HepG2 (cell line): Measurements from ENCODE around the gene ID3. TPM values are rescaled to one million over a fixed set of nuclear protein-coding genes. Genes with fewer than 3 reads are reported as not detected.
A peak's percentile ranks its signal among the peaks of the same experiment; 100 is the strongest.

Source experiments
- ARID5B ChIP-seq: IDR thresholded peaks from 2 replicates; pipeline ENCODE4 v1.4.0; 2020; ENCODE audit warnings: mild to moderate bottlenecking, missing genetic modification reagents
- ETV5 ChIP-seq: IDR thresholded peaks from 2 replicates; pipeline ENCODE4 v1.6.1; 2018; ENCODE audit warnings: missing biosample characterization, missing genetic modification reagents, inconsistent platforms, borderline replicate concordance
- FUBP1 ChIP-seq: sonication (generic); formaldehyde crosslinking; IDR thresholded peaks from 2 replicates; pipeline ENCODE4 v1.5.1; 2020; ENCODE audit warnings: missing genetic modification reagents, mild to moderate bottlenecking, borderline replicate concordance
- GRHL1 ChIP-seq: sonication (generic); formaldehyde crosslinking; conservative IDR thresholded peaks from 2 replicates; pipeline ENCODE4 v1.8.0; 2022; ENCODE audit warnings: missing genetic modification reagents
- GTF3A ChIP-seq: sonication (generic); formaldehyde crosslinking; conservative IDR thresholded peaks from 2 replicates; pipeline ENCODE4 v1.4.0; 2020; ENCODE audit warnings: mild to moderate bottlenecking, missing genetic modification reagents
- MBNL3 ChIP-seq: fragments of 250-450 bp; sonication (Bioruptor Pico); conservative IDR thresholded peaks from 2 replicates; pipeline ENCODE4 v1.8.0; 2022; ENCODE audit warnings: mild to moderate bottlenecking, inconsistent platforms
- PBX2 ChIP-seq: IDR thresholded peaks from 2 replicates; pipeline ENCODE4 v1.6.1; 2016; ENCODE audit warnings: control low read depth
- RFXAP ChIP-seq: sonication (generic); formaldehyde crosslinking; IDR thresholded peaks from 2 replicates; pipeline ENCODE4 v1.4.0; 2020; ENCODE audit warnings: missing genetic modification reagents, borderline replicate concordance
- SMARCE1 ChIP-seq: fragments of 450-650 bp; IDR thresholded peaks from 2 replicates; pipeline ENCODE4 v1.6.1; 2017; ENCODE audit warnings: borderline replicate concordance
- SRY ChIP-seq: sonication (generic); formaldehyde crosslinking; IDR thresholded peaks from 2 replicates; pipeline ENCODE4 v1.8.0; 2022; ENCODE audit warnings: mild to moderate bottlenecking, missing genetic modification reagents
- ZMAT5 ChIP-seq: sonication (generic); formaldehyde crosslinking; IDR thresholded peaks from 2 replicates; pipeline ENCODE4 v1.5.0; 2020; ENCODE audit warnings: mild to moderate bottlenecking, low read depth, missing genetic modification reagents, borderline replicate concordance
- ZNF143 ChIP-seq: sonication (generic); formaldehyde crosslinking; IDR thresholded peaks from 2 replicates; pipeline ENCODE4 v1.4.0; 2020; ENCODE audit warnings: missing genetic modification reagents
- ZNF180 ChIP-seq: sonication (generic); formaldehyde crosslinking; IDR thresholded peaks from 2 replicates; pipeline ENCODE4 v1.4.0; 2020; ENCODE audit warnings: low read depth, missing genetic modification reagents, borderline replicate concordance
- ZNF362 ChIP-seq: sonication (generic); formaldehyde crosslinking; IDR thresholded peaks from 2 replicates; pipeline ENCODE4 v1.4.0; 2020; ENCODE audit warnings: missing genetic modification reagents, mild to moderate bottlenecking, borderline replicate concordance
- ZNF383 ChIP-seq: sonication (generic); formaldehyde crosslinking; IDR thresholded peaks from 2 replicates; pipeline ENCODE4 v1.4.0; 2020; ENCODE audit warnings: missing genetic modification reagents, mild to moderate bottlenecking, borderline replicate concordance
- ZNF530 ChIP-seq: sonication (generic); formaldehyde crosslinking; IDR thresholded peaks from 2 replicates; pipeline ENCODE4 v1.5.0; 2020; ENCODE audit warnings: low read depth, mild to moderate bottlenecking, missing genetic modification reagents
- ZNF678 ChIP-seq: sonication (generic); formaldehyde crosslinking; IDR thresholded peaks from 2 replicates; pipeline ENCODE4 v1.4.0; 2020; ENCODE audit warnings: mild to moderate bottlenecking, missing genetic modification reagents
- ZNF891 ChIP-seq: sonication (generic); formaldehyde crosslinking; IDR thresholded peaks from 2 replicates; pipeline ENCODE4 v1.5.0; 2020; ENCODE audit warnings: mild to moderate bottlenecking, missing genetic modification reagents
- polyA plus RNA-seq, 8 experiments: library from polyadenylated mRNA; depleted of rRNA in 3 of 8; stranded (reverse) in 7 of 8; unstranded in 1 of 8; fragments of >200 nt; fragmentation: Illumina TruSeq in 4 of 8; extraction: Trizol in 4 of 8; gene quantifications; 2 replicates each; pipeline versions ENCODE4 v1.2.1 to v1.2.3, GENCODE V29; 2011 to 2016; ENCODE audit warnings: low read depth in 4 of 8, missing spikeins in 1 of 8, mixed read lengths in 1 of 8; ENCODE audit not compliant: insufficient read depth in 1 of 8
- total RNA-seq, 5 experiments: library from RNA; depleted of rRNA; stranded (reverse); fragments of >200 nt; fragmentation: Illumina TruSeq; extraction: Trizol; gene quantifications; 2 replicates each; pipeline ENCODE4 v1.2.3, GENCODE V29; 2016; ENCODE audit warnings: low read depth in 1 of 5

The ID3 gene
- total and polyA plus RNA-seq, 2 of the 13 experiments (the other 11 are each of a cell fraction or from before 2014, with no cell fraction given) = 64.8 to 115 TPM

GRCh38 chr1:23530747-23531561, 28.3 kb downstream of the ID3 start, which contains the start of gene E2F2 (continued):
- no peak for TF ChIP-seq ARID5B (CRISPR knock-in tag)
- TF ChIP-seq FUBP1 = no peak
- TF ChIP-seq ZNF891 (CRISPR knock-in tag) = 0 out of 2 replicates have a peak, but pooled peaks have one; percentile 50
- TF ChIP-seq MBNL3 = no peak
- no peak for TF ChIP-seq PBX2
- TF ChIP-seq ZNF362 = peak; percentile 94
- no peak for TF ChIP-seq SMARCE1
- TF ChIP-seq GTF3A (CRISPR knock-in tag) = no peak
- TF ChIP-seq ZNF678 (CRISPR knock-in tag) = 0 out of 2 replicates have a peak, but pooled peaks have one; percentile 31
- TF ChIP-seq SRY = no peak; the same call in 1 of the 2 replicates
- TF ChIP-seq GRHL1 (CRISPR knock-in tag) = no peak
- no peak for TF ChIP-seq ZNF180 (CRISPR knock-in tag)
- TF ChIP-seq ZNF383 (CRISPR knock-in tag) = no peak
- peak; percentile 33; the same call in 1 of the 2 replicates for TF ChIP-seq ETV5
- 0 out of 2 replicates have a peak, but pooled peaks have one; percentile 47 for TF ChIP-seq RFXAP (CRISPR knock-in tag)
- TF ChIP-seq ZMAT5 (CRISPR knock-in tag) = no peak
- TF ChIP-seq ZNF530 (CRISPR knock-in tag) = no peak
- no peak for TF ChIP-seq ZNF143 (CRISPR knock-in tag)
